Tracheal epithelial cell (primary cell): ENCODE measurements around the gene CDK2AP2. TPM values are rescaled to one million over a fixed set of nuclear protein-coding genes. Genes with fewer than 3 reads are reported as not detected.

Experiments used
- total RNA-seq: library from RNA; depleted of rRNA; stranded (reverse); fragments of >200 nt; gene quantifications from 2 replicates; pipeline ENCODE4 v1.2.1, GENCODE V29; 2014

Gene CDK2AP2, protein sequence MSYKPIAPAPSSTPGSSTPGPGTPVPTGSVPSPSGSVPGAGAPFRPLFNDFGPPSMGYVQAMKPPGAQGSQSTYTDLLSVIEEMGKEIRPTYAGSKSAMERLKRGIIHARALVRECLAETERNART
- 17.1 and 18.5 TPM in 2 replicates for total RNA-seq

GRCh38 chr11:67507864-67508485 lies at the start of gene CDK2AP2:
Gene CDK2AP2, minus strand, starts transcription at chr11:67508162. Its CDS starts 80 bp downstream, at chr11:67508082.

GRCh38 chr11:67522844-67523555 lies 15.0 kb upstream of the CDK2AP2 start, which contains the start of gene CABP2:
Gene CABP2, minus strand, starts transcription at chr11:67523446. Its CDS starts 120 bp downstream, at chr11:67523326.

DNA sequence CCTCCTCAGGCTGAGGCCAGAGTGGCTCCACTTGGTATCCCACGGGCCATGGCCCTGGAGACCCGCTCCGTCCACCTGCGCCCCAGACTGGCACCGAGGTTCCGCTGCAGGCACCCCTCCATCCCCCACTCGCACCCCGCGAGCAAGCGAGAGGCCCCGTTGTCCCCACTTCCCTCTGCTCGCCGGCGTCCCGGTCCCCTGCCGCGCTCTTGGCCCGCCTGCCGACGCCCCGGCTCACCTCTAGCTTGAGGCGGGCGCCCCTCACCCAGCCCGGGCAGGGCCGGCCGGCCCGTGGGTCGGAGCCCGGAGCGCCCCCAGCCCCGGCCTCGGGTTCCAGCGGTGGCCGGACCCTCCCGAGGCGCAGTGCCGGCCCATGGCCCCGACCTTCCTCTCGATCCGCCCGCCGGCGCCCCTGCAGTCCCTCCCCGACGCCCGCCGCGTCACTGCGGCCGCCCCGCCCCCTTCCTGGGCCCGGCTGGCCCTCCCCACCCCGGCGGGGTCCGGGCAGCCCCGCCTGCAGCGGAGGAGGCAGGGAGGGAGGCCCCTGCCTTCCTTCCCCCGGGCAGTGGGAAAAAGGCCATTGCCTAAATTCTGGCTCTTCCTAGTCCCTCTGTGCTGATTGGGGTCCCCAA lies 2.9 kb downstream of the CDK2AP2 start, which contains the start of gene PITPNM1:
PITPNM1 (minus strand) TSS at position 414 of the 632 bp plus-strand sequence. CDS start 1,183 bp downstream, outside the sequence.

DNA sequence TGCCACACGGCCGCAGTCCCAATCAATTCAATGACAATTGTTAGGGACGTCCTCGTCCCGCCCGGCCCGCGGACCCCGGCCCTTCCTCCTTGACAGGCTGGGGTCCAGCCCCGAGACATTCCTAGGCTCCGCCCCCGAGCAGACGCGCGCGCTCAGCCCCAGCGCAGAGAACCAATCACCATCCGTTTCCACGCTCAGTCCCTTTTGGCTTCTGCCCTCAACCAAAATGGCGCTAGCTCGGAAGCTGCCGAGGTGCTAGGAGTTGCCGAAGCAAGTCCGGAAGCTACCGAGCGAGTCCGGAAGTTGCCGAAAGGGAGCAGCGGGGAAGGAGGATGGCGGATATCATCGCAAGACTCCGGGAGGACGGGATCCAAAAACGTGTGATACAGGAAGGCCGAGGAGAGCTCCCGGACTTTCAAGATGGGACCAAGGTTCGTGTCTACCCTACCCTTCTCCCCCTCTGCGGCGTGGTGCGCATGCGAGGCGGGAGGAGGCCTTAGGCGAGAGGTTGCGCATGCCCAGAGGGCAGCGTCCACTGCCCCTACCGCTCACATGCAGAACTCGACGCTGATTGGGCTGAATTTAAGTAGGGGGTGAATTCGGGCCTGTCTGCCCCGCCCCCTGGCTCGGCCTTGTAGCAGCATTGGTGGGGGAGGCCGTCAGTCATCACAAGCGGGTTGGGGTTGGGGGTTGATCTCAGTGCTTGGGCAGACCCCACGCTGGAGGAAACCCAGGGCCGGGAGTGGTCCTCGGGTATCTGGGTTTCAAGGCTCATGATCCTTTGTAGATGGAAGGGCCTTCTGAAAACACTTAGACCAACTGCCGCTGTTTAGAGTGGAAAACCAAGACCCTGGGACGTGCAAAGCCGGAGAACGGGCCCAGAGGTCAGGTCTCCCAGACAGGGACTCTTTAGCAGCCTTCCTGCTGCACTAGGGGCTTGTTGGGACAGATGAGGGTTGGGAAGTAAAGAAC lies 24.8 kb downstream of the CDK2AP2 start, which contains the start of gene AIP:
AIP (plus strand) TSS at position 200 of the 972 bp plus-strand sequence; CDS start at position 333, 133 bp downstream.

GRCh38 chr11:67468759-67469507 lies 39.0 kb downstream of the CDK2AP2 start, which contains the start of gene TMEM134:
Gene TMEM134, minus strand, starts transcription at chr11:67469251. Its CDS starts 59 bp downstream, at chr11:67469192.

Other genes starting within 250 kb of the CDK2AP2 start
- 49.9 and 64.4 TPM in 2 replicates for gene GRK2, start 241.7 kb downstream of the CDK2AP2 start, total RNA-seq
- gene ANKRD13D, start 218.9 kb downstream of the CDK2AP2 start, total RNA-seq, result 36.9 and 39.9 TPM in 2 replicates
- gene SSH3, start 204.6 kb downstream of the CDK2AP2 start, total RNA-seq, result 36.6 and 69.7 TPM in 2 replicates
- 60.0 and 71.2 TPM in 2 replicates for gene POLD4, start 154.6 kb downstream of the CDK2AP2 start, total RNA-seq
- 3.0 and 8.9 TPM in 2 replicates for gene CLCF1, start 134.6 kb downstream of the CDK2AP2 start, total RNA-seq
- 8.7 TPM in 2 replicates for gene RAD9A, start 116.2 kb downstream of the CDK2AP2 start, total RNA-seq
- gene PPP1CA, start 106.3 kb downstream of the CDK2AP2 start, total RNA-seq, result 206 and 244 TPM in 2 replicates
- not detected in 2 replicates for gene TBC1D10C, start 104.1 kb downstream of the CDK2AP2 start, total RNA-seq
- 0.24 TPM in 1 of 2 replicates, not detected in the other for gene CARNS1, start 92.5 kb downstream of the CDK2AP2 start, total RNA-seq
- 43.9 and 55.4 TPM in 2 replicates for gene RPS6KB2, start 79.7 kb downstream of the CDK2AP2 start, total RNA-seq
- 0.24 TPM in 1 of 2 replicates, not detected in the other for gene PTPRCAP, start 70.5 kb downstream of the CDK2AP2 start, total RNA-seq
- gene CORO1B, start 64.7 kb downstream of the CDK2AP2 start, total RNA-seq, result 140 and 158 TPM in 2 replicates
- gene GPR152, start 55.4 kb downstream of the CDK2AP2 start, total RNA-seq, result not detected in 2 replicates
- under 0.01 TPM in 1 of 2 replicates, not detected in the other for gene CABP4, start 52.8 kb downstream of the CDK2AP2 start, total RNA-seq
- gene TMEM134, start 38.9 kb downstream of the CDK2AP2 start, total RNA-seq, result 20.9 and 37.6 TPM in 2 replicates
- 76.7 and 89.2 TPM in 2 replicates for gene AIP, start 25.1 kb downstream of the CDK2AP2 start, total RNA-seq
- 29.2 and 33.3 TPM in 2 replicates for gene PITPNM1, start 2.8 kb downstream of the CDK2AP2 start, total RNA-seq
- gene CABP2, start 15.3 kb upstream of the CDK2AP2 start, total RNA-seq, result not detected in 2 replicates
- 3,881 and 7,825 TPM in 2 replicates for gene GSTP1, start 75.7 kb upstream of the CDK2AP2 start, total RNA-seq
- gene NDUFV1, start 98.8 kb upstream of the CDK2AP2 start, total RNA-seq, result 162 and 236 TPM in 2 replicates
- gene NUDT8, start 121.8 kb upstream of the CDK2AP2 start, total RNA-seq, result 10.6 and 14.7 TPM in 2 replicates
- not detected in 2 replicates for gene TBX10, start 131.6 kb upstream of the CDK2AP2 start, total RNA-seq
- not detected in 2 replicates for gene ACY3, start 142.6 kb upstream of the CDK2AP2 start, total RNA-seq
- gene ALDH3B2, start 166.5 kb upstream of the CDK2AP2 start, total RNA-seq, result 25.1 and 57.3 TPM in 2 replicates